Upper lobe of left lung (tissue), 4 donors: Measurements from ENCODE around the gene TCERG1L.

ENCODE experiments used
- CTCF ChIP-seq, 6 experiments: fragments of 450-650 bp in 4 of 6; fragments of 200-600 bp in 2 of 6; sonication (generic) in 2 of 6; IDR thresholded peaks; one replicate each; pipeline ENCODE4 v1.5.1; 2016 to 2019; ENCODE audit warnings: antibody characterized with exemption in 6 of 6
- EP300 ChIP-seq, 4 donors: sonication (generic); formaldehyde crosslinking; IDR thresholded peaks; one replicate each; pipeline ENCODE4 v1.5.1; 2017; ENCODE audit warnings: antibody characterized with exemption in 4 of 4, control low read depth in 2 of 4
- POLR2A ChIP-seq, 4 donors: fragments of 450-650 bp; IDR thresholded peaks; one replicate each; pipeline ENCODE4 v1.5.1; 2016 to 2017; ENCODE audit warnings: antibody characterized with exemption in 4 of 4, mild to moderate bottlenecking in 2 of 4
- POLR2AphosphoS5 ChIP-seq, 2 donors: sonication (generic); formaldehyde crosslinking; IDR thresholded peaks; one replicate each; pipeline ENCODE4 v1.5.1; 2017; ENCODE audit warnings: antibody characterized with exemption in 2 of 2

DNA sequence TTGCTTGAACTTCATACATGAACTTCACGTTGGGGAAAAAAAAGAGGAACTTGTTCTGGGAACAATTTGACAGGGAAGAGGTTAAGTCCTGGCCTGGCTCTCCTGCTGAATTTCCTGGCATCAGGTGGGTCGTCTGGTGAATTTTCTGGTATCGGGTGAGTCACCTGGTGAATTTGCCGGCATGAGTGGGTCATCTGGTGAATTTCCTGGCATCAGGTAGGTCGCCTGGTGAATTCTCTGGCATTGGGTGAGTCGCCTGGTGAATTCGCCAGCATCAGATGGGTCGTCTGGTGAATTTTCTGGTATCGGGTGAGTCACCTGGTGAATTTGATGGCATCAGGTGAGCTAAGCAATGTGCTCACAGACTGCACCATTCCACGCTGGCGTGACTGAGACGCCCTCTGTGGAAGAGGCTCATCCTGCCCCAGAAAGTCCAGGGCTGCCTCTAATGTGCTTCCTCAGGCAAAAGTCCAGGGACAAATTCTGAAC is 255.4 kb downstream of the TCERG1L start:
- no peak for TF ChIP-seq CTCF (IDR thresholded peaks at IDR 0.05)
- TF ChIP-seq POLR2AphosphoS5 (IDR thresholded peaks at IDR 0.05): no peak
- TF ChIP-seq EP300 (IDR thresholded peaks at IDR 0.05): no peak
- TF ChIP-seq POLR2A (IDR thresholded peaks at IDR 0.05): no peak
